Lower lobe of right lung (tissue), 2 donors: ENCODE measurements around the gene NCKAP1. TPM values are rescaled to one million over a fixed set of nuclear protein-coding genes. Genes with fewer than 3 reads are reported as not detected.

Experiments
- ATAC-seq, 2 donors: fragments of 200-7000 bp; cut with Tn5 transposase; one replicate each; pipeline ENCODE4 v1.9.1; 2020 to 2022; ENCODE audit warnings: mild to moderate bottlenecking in 2 of 2, moderate library complexity in 2 of 2
- DNase-seq: peaks from one replicate; pipeline ENCODE4 v3.0.0-alpha.2; 2020
- H3K27ac ChIP-seq: fragments of 200-600 bp; one replicate; pipeline ENCODE4 v1.8.0; 2022
- H3K27me3 ChIP-seq: fragments of 200-600 bp; one replicate; pipeline ENCODE4 v1.8.0; 2022; ENCODE audit warnings: low read depth
- H3K36me3 ChIP-seq: fragments of 200-600 bp; one replicate; pipeline ENCODE4 v1.8.0; 2022; ENCODE audit warnings: mild to moderate bottlenecking
- H3K4me1 ChIP-seq: fragments of 200-600 bp; one replicate; pipeline ENCODE4 v1.8.0; 2022
- H3K4me3 ChIP-seq: fragments of 200-600 bp; one replicate; pipeline ENCODE4 v1.8.0; 2022; ENCODE audit warnings: mild to moderate bottlenecking
- H3K9me3 ChIP-seq: fragments of 200-600 bp; one replicate; pipeline ENCODE4 v1.8.0; 2022
- CTCF ChIP-seq: fragments of 200-600 bp; IDR thresholded peaks from one replicate; pipeline ENCODE4 v1.8.0; 2022; ENCODE audit warnings: antibody characterized with exemption, mild to moderate bottlenecking
- intact Hi-C: fragments of 100-400 bp; cut with DNase I; formaldehyde crosslinking; loops from one replicate; pipeline ENCODE4 v1.11.0; 2022
- total RNA-seq: library from RNA; stranded (reverse); fragmentation: NEBNext Ultra II Directional; extraction: Animal tissue kit (Norgen Biotek cat#: 25700); gene quantifications from one replicate; pipeline ENCODE4 v1.2.1, GENCODE V29; 2021
- donor health status: DM: no; HTN: yes; CAD: no; lungs with severe emphysema.

NCKAP1 gene
- total RNA-seq, 1 donor from 2014 or later = 96.8 TPM

GRCh38 chr2:182862091-182862490 is 176.2 kb downstream of the NCKAP1 start:
- Histone ChIP-seq H3K27me3 (peaks cover 25% of the 10 kb centered on the region), H3K36me3 (no peaks in the 10 kb centered on the region), H3K27ac (no peak overlapping the region), H3K4me3 (no peak overlapping the region), H3K9me3 (no peaks in the 10 kb centered on the region), H3K4me1 (peaks cover 12% of the 10 kb centered on the region)
- intact Hi-C loops = no loop called here
- no peak for TF ChIP-seq CTCF
- DNase-seq (no peak), ATAC-seq (no peak)

GRCh38 chr2:182860858-182861257 is 177.4 kb downstream of the NCKAP1 start:
- Histone ChIP-seq H3K4me1 (peaks cover 1% of the 10 kb centered on the region), H3K27ac (no peak overlapping the region), H3K4me3 (no peak overlapping the region), H3K27me3 (peaks cover 14% of the 10 kb centered on the region), H3K36me3 (no peaks in the 10 kb centered on the region), H3K9me3 (no peaks in the 10 kb centered on the region)
- DNase-seq = no peak
- no peak for ATAC-seq
- TF ChIP-seq CTCF = no peak
- intact Hi-C loops = no loop called here

Other genes with a start within 250 kb of the NCKAP1 start
- gene FRZB, start 171.8 kb downstream of the NCKAP1 start, total RNA-seq = 2.9 TPM
- gene DUSP19, start 40.3 kb upstream of the NCKAP1 start, total RNA-seq = 5.6 TPM
- 15.9 TPM for gene NUP35, start 86.0 kb upstream of the NCKAP1 start, total RNA-seq